Hematopoietic multipotent progenitor cell (in vitro differentiated cells): ENCODE data around the gene PANK1. TPM values are rescaled to one million over a fixed set of nuclear protein-coding genes. Genes with fewer than 3 reads are reported as not detected.

Experiments used
- DNase-seq, 3 donors: peaks; one replicate each; pipeline ENCODE4 v3.0.0-alpha.2; 2011 to 2015; ENCODE audit warnings: low read depth in 2 of 3, low spot score in 2 of 3
- small RNA-seq: library from RNA; depleted of rRNA; stranded (forward); fragments of <200 nt; gene quantifications from one replicate; pipeline ENCODE3, GENCODE V24; 2012
- total RNA-seq: library from RNA; depleted of rRNA; stranded (reverse); fragments of >200 nt; gene quantifications from one replicate; pipeline ENCODE4 v1.2.3, GENCODE V29; 2012

Gene PANK1
- total RNA-seq, 1 donor: 3.8 TPM

- no peak for DNase-seq
Measured at GRCh38 chr10:89540420-89540949, 104.6 kb downstream of the PANK1 start.

- no peak for DNase-seq
Measured at GRCh38 chr10:89537364-89537763, 107.7 kb downstream of the PANK1 start.

- DNase-seq: no peak
Measured at GRCh38 chr10:89536013-89536354, 109.1 kb downstream of the PANK1 start.

- peak in 1 of 3 donors; percentile 16 for DNase-seq
Measured at GRCh38 chr10:89535171-89536012, 109.7 kb downstream of the PANK1 start, which contains the start of gene SLC16A12. Gene SLC16A12, minus strand, starts transcription at chr10:89535594. Its CDS starts 73,016 bp downstream, at chr10:89462578.

- DNase-seq: peak in 1 of 3 donors; percentile 6
Measured at GRCh38 chr10:89534826-89535166, 110.2 kb downstream of the PANK1 start.

Small RNAs within 50 kb of the gene (small RNA-seq; reads per million reads assigned to genes)
- 559 reads per million, percentile 99 among the genes with 10 or more reads in this experiment for gene MIR107

Other genes with a start within 250 kb of the PANK1 start
- gene IFIT5, start 230.7 kb downstream of the PANK1 start, total RNA-seq: 9.2 TPM
- not detected for gene SLC16A12, start 109.6 kb downstream of the PANK1 start, total RNA-seq
- gene KIF20B, start 56.3 kb upstream of the PANK1 start, total RNA-seq: 1.1 TPM